Cardiac muscle cell (in vitro differentiated cells and primary cell): ENCODE results near the gene TESK2. TPM values are rescaled to one million over a fixed set of nuclear protein-coding genes. Genes with fewer than 3 reads are reported as not detected.
"Not testable (repeated sequence)": the region's sequence is repeated elsewhere in the genome, so short reads cannot be mapped to it uniquely, and the experiment has no call there.

Experiments used
- DNase-seq, 2 donors: peaks; one replicate each; pipeline versions ENCODE4 v3.0.0 to v3.0.0-alpha.2; 2010 to 2017; ENCODE audit warnings: low read depth in 1 of 2, low spot score in 1 of 2
- H3K27ac ChIP-seq: fragments of 200-600 bp; sonication (generic); 2 replicates; pipeline ENCODE4 v1.5.1; 2016
- H3K27me3 ChIP-seq: fragments of 200-600 bp; sonication (generic); 2 replicates; pipeline ENCODE4 v1.6.0; 2016; ENCODE audit warnings: control low read depth
- H3K36me3 ChIP-seq: fragments of 200-600 bp; sonication (generic); 2 replicates; pipeline ENCODE4 v1.5.1; 2016; ENCODE audit warnings: control low read depth
- H3K4me1 ChIP-seq: fragments of 200-600 bp; sonication (generic); 2 replicates; pipeline ENCODE4 v1.8.1; 2017; ENCODE audit warnings: low read depth, mild to moderate bottlenecking, mixed run types
- H3K4me3 ChIP-seq: fragments of 200-600 bp; sonication (generic); 2 replicates; pipeline ENCODE4 v1.5.1; 2016; ENCODE audit warnings: mild to moderate bottlenecking
- H3K9me3 ChIP-seq: fragments of 200-600 bp; sonication (generic); 2 replicates; pipeline ENCODE4 v1.5.1; 2017; ENCODE audit warnings: low read depth, mild to moderate bottlenecking, control low read depth
- polyA plus RNA-seq: library from polyadenylated mRNA; unstranded; fragments of >200 nt; fragmentation: Nextera tagmentation; extraction: Ambion mirVana; gene quantifications from 2 replicates; pipeline ENCODE4 v1.2.1, GENCODE V29; 2016
- total RNA-seq: library from RNA; depleted of rRNA; stranded (reverse); fragments of >200 nt; gene quantifications from 2 replicates; pipeline ENCODE4 v1.2.3, GENCODE V29; 2016
- TF ChIP-seq, protein P1 (sequence below): IDR thresholded peaks from 2 replicates; pipeline ENCODE4 v1.5.1; 2012; ENCODE audit warnings: low read depth, mild to moderate bottlenecking, low read length

The TESK2 gene
- total and polyA plus RNA-seq, 2 experiments from 2014 or later, result 8.4 to 13.9 TPM

GRCh38 chr1:45360981-45361380 lies 130.0 kb downstream of the TESK2 start:
- H3K4me1 ChIP-seq, H3K9me3 ChIP-seq, H3K27me3 ChIP-seq, H3K4me3 ChIP-seq, H3K36me3 ChIP-seq: not testable (repeated sequence)
- peak overlapping the region; percentile 49 for H3K27ac ChIP-seq
- TF ChIP-seq, protein P1, sequence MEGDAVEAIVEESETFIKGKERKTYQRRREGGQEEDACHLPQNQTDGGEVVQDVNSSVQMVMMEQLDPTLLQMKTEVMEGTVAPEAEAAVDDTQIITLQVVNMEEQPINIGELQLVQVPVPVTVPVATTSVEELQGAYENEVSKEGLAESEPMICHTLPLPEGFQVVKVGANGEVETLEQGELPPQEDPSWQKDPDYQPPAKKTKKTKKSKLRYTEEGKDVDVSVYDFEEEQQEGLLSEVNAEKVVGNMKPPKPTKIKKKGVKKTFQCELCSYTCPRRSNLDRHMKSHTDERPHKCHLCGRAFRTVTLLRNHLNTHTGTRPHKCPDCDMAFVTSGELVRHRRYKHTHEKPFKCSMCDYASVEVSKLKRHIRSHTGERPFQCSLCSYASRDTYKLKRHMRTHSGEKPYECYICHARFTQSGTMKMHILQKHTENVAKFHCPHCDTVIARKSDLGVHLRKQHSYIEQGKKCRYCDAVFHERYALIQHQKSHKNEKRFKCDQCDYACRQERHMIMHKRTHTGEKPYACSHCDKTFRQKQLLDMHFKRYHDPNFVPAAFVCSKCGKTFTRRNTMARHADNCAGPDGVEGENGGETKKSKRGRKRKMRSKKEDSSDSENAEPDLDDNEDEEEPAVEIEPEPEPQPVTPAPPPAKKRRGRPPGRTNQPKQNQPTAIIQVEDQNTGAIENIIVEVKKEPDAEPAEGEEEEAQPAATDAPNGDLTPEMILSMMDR, result peak; percentile 7
- peak; percentile 32 to 85 for DNase-seq

DNA sequence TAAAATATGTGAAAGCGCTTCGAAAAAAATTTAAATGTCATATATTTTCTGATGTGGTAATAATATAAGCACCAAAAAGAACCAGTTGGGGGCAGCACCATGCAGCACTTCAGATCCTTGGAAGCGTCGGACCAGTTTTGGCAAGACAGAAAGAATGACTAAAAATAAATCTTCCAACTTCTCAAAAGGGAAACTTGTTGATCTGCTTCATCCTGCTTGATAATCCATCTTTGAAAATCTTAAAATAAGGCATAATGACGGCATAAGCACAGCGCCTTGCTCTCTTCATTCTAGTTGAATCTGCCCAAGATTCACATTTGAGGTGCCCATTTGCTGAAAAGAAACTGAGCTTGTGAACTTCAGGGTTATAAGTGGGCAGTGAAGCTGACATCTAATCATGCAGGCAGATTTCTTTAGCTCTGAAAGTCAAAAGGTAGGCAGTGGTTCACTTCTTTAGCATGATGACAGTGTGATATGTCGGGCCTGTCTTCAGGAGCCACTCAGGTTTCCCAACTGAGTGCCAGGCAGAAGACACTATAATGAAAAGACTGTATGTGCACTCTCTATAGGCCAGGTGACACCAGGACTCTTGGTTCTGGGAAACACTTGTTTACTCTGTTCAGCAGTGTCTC lies 131.0 kb downstream of the TESK2 start:
- Histone ChIP-seq H3K27me3 (no peaks in the 10 kb centered on the region), H3K9me3 (no peaks in the 10 kb centered on the region), H3K36me3 (no peaks in the 10 kb centered on the region), H3K27ac (peak overlapping the region; percentile 49), H3K4me1 (peaks cover 8% of the 10 kb centered on the region), H3K4me3 (no peak overlapping the region)
- TF ChIP-seq, protein P1, result peak; percentile 60
- peak; percentile 74 to 85 for DNase-seq

- no peak overlapping the region for H3K4me3 ChIP-seq
- DNase-seq, result no peak
- TF ChIP-seq, protein P1, result no peak
- H3K36me3 ChIP-seq, result no peaks in the 10 kb centered on the region
- peaks cover 8% of the 10 kb centered on the region for H3K4me1 ChIP-seq
- H3K27me3 ChIP-seq, result no peaks in the 10 kb centered on the region
- H3K27ac ChIP-seq, result no peak overlapping the region
- no peaks in the 10 kb centered on the region for H3K9me3 ChIP-seq
Measured at GRCh38 chr1:45356186-45356585, 134.8 kb downstream of the TESK2 start.

- Histone ChIP-seq H3K4me3 (no peak overlapping the region), H3K9me3 (no peaks in the 10 kb centered on the region), H3K27me3 (no peaks in the 10 kb centered on the region), H3K36me3 (no peaks in the 10 kb centered on the region), H3K27ac (no peak overlapping the region), H3K4me1 (peaks cover 8% of the 10 kb centered on the region)
- no peak for DNase-seq
- TF ChIP-seq, protein P1, result no peak
Measured at GRCh38 chr1:45355683-45356082, 135.3 kb downstream of the TESK2 start.

DNA sequence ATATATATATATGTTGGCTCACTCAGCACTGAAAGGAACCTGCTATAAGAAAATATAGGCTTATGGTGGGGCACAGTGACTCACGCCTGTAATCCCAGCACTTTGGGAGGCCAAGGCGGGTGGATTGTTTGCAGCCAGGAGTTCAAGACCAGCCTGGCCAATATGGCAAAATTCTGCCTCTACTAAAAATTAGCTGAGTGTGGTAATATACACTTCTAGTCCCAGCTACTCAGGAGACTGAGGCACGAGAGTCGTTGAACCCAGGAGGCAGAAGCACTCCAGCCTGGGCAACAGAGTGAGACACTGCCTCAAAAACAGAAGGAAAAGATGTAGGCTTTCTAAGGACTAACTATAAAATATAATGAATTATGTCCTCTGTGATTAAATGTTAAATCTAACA lies 136.1 kb downstream of the TESK2 start:
- TF ChIP-seq, protein P1, result no peak
- H3K27ac ChIP-seq, result no peak overlapping the region
- no peaks in the 10 kb centered on the region for H3K36me3 ChIP-seq
- H3K4me3 ChIP-seq, result no peak overlapping the region
- DNase-seq, result no peak
- H3K9me3 ChIP-seq, result no peaks in the 10 kb centered on the region
- no peaks in the 10 kb centered on the region for H3K4me1 ChIP-seq
- H3K27me3 ChIP-seq, result no peaks in the 10 kb centered on the region
